VCaP (cell line): ENCODE data around the gene ZFAND4.
"Not testable (repeated sequence)": the region's sequence is repeated elsewhere in the genome, so short reads cannot be mapped to it uniquely, and the experiment has no call there.

ENCODE experiments used
- H3K27ac ChIP-seq: fragments of 450-650 bp; 2 replicates; pipeline ENCODE4 v1.5.1; 2017
- CTCF ChIP-seq: fragments of 450-650 bp; conservative IDR thresholded peaks from 2 replicates; pipeline ENCODE4 v1.5.1; 2017; ENCODE audit warnings: mild to moderate bottlenecking, moderate library complexity

Gene ZFAND4

GRCh38 chr10:45612741-45613140 lies 59.8 kb downstream of the ZFAND4 start:
- H3K27ac ChIP-seq: no peak overlapping the region
- no peak for TF ChIP-seq CTCF

- H3K27ac ChIP-seq: no peak overlapping the region
These were observed 64.5 kb downstream of the ZFAND4 start for GRCh38 chr10:45608052-45608451.

GRCh38 chr10:45607276-45607675 lies 65.3 kb downstream of the ZFAND4 start:
- no peak for TF ChIP-seq CTCF
- H3K27ac ChIP-seq: no peak overlapping the region

More at GRCh38 chr10:45608052-45608451, 64.5 kb downstream of the ZFAND4 start:
- no peak for TF ChIP-seq CTCF

GRCh38 chr10:45602836-45603235 lies 69.7 kb downstream of the ZFAND4 start:
- no peak overlapping the region for H3K27ac ChIP-seq
- TF ChIP-seq CTCF: no peak

- H3K27ac ChIP-seq: no peak overlapping the region
- TF ChIP-seq CTCF: no peak
These were observed 70.4 kb downstream of the ZFAND4 start for GRCh38 chr10:45602082-45602730.

- TF ChIP-seq CTCF: 0 out of 2 replicates have a peak, but pooled peaks have one; percentile 1
- not testable (repeated sequence) for H3K27ac ChIP-seq
These were observed 71.2 kb downstream of the ZFAND4 start for GRCh38 chr10:45601254-45601930.

- TF ChIP-seq CTCF: 0 out of 2 replicates have a peak, but pooled peaks have one; percentile 18
- peak overlapping the region; percentile 31; the same call in 1 of the 2 replicates for H3K27ac ChIP-seq
These were observed 72.0 kb downstream of the ZFAND4 start for GRCh38 chr10:45600337-45601253.
